HG02759 (cell line): ENCODE results near the gene TSPAN12.
"Not testable (repeated sequence)": the region's sequence is repeated elsewhere in the genome, so short reads cannot be mapped to it uniquely, and the experiment has no call there.

Source experiments
- ATAC-seq: cut with Tn5 transposase; IDR thresholded peaks from one replicate; pipeline ENCODE4 v1.9.1; 2021; ENCODE audit warnings: mild to moderate bottlenecking, moderate library complexity; ENCODE audit not compliant: unreplicated experiment

Gene TSPAN12, protein sequence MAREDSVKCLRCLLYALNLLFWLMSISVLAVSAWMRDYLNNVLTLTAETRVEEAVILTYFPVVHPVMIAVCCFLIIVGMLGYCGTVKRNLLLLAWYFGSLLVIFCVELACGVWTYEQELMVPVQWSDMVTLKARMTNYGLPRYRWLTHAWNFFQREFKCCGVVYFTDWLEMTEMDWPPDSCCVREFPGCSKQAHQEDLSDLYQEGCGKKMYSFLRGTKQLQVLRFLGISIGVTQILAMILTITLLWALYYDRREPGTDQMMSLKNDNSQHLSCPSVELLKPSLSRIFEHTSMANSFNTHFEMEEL

GRCh38 chr7:120857588-120858573 is at the start of gene TSPAN12:
TSPAN12 (minus strand) TSS chr7:120858144; CDS start chr7:120856763, 1,381 bp downstream.
- ATAC-seq: peak; percentile 88

DNA sequence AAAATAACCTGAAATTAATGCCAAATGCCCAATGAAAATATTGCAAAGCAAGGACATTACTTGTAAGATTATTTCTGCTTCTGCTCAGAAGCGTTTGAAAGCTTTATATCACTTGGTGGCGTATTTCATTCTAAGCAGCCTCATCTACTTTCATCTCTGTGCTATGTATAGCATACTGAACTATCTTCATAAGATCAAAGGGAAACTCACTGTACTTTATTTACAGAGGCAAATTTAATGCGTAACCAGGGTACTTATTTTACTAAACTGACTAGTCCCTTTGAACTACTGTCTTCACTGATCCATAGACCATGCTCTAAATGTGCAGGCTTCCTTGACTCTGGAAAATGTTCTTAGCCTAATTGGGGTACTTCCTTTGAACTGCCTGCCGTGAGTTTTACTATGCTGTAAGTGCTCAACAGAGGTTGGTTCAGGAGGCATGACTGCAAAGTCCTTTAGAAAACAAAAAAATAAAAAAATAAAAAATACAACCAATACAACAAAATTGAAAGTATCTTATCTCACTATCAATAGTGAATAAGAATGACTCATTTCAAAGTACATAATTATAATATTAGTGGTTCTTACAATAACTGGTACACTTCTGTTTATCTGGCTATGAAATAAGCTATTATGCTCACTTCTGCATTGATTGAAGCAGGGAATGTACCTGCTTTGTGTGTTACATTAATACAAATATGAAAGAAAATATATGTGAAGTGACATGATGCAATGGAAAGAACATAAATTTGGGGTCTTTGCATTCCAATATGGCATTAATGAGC is 41.0 kb upstream of the TSPAN12 start:
- ATAC-seq: no peak

- not testable (repeated sequence) for ATAC-seq
Measured at GRCh38 chr7:120895253-120895652, 37.3 kb upstream of the TSPAN12 start.

DNA sequence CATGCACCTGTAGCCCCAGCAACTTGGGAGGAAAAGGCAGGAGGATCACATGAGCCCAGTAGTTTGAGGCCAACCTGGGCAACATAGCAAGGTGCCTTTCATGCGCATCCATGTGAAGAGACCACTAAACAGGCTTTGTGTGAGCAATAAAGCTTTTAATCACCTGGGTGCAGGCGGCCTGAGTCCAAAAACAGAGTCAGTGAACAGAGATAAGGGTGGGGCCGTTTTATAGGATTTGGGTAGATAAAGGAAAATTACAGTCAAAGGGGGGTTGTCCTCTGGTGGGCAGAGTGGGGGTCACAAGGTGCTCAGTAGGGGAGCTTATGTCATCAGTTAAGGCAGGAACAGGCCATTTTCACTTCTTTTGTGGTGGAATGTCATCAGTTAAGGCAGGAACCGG is 27.7 kb upstream of the TSPAN12 start:
- not testable (repeated sequence) for ATAC-seq

DNA sequence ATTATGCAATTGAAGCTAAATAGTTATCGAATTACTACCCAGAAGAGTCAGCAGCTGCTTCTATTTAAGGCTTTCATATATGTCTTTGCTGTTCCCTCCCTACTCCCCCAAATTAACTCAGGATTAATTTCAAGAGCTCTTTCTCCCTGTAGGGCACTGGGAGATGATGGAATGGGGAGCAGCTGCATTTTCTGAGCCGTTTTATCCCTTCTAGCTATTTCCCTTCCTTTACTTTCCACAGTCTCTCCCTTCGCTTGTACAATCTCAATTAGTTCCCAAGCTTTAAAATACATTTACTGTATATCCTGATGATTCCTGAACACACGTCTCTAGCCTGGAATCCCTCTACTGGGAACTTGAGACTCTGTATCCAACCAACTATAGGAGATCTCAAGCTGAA is 19.8 kb upstream of the TSPAN12 start:
- ATAC-seq: no peak

DNA sequence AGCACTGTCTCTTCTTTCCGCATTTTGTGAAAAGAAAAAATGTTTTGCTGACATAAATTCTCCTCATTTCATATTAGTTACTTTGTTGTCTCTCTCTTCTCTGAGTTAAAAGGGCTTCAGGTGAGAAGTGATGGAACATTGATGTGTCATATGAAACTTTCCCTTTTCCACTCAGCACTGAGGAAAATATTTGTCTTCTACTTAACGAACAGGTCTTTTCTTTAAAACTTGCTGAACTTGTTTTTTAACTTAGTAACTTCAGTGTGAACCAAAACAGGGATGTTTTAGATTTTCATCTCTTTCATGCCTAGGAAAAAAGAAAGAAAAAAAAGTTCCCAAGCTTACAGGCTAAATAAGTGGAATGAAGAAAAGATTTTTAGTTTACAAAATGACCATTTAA is 19.0 kb upstream of the TSPAN12 start:
- ATAC-seq: no peak

DNA sequence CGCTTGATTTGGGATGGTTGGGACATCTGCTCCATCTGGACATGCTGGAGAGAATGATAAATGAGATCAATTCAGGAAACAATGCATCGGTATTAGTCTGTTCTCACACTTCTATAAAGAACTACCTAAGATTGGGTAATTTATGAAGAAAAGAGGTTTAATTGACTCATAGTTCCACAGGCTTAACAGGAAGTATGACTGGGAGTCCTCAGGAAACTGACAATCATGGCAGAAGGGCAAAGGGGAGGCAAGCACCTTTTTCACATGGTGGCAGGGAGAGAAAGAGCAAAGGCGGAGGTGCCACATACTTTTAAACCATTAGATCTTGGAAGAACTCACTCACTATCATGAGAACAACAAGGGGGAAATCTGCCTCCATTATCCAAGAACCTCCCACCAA is 16.8 kb upstream of the TSPAN12 start:
- no peak for ATAC-seq

- no peak for ATAC-seq
Measured at GRCh38 chr7:120874016-120874415, 16.1 kb upstream of the TSPAN12 start.

DNA sequence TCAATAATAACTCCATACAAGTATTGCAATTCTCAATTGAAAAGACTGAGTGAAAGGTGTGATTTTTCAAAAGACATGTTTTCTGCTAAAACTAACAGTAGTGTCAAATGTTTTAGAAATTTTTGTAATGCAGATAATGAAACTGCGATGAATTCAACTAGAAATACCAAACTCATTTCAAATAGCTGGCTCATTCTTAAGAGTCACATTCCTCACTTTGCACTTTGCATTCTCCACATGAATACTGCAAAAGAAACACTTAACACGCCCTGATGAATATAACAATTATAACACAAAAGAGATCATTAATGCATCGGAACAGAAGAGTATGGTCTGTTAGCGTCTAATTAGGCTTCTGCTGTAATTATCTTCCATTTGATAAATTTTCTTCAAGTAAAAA is 15.5 kb upstream of the TSPAN12 start:
- no peak for ATAC-seq

GRCh38 chr7:120869700-120870099 is 11.8 kb upstream of the TSPAN12 start:
- ATAC-seq: no peak

- ATAC-seq: peak; percentile 53
Measured at GRCh38 chr7:120867932-120868331, 10.0 kb upstream of the TSPAN12 start.

GRCh38 chr7:120865191-120865981 is 7.4 kb upstream of the TSPAN12 start:
- ATAC-seq: no peak

DNA sequence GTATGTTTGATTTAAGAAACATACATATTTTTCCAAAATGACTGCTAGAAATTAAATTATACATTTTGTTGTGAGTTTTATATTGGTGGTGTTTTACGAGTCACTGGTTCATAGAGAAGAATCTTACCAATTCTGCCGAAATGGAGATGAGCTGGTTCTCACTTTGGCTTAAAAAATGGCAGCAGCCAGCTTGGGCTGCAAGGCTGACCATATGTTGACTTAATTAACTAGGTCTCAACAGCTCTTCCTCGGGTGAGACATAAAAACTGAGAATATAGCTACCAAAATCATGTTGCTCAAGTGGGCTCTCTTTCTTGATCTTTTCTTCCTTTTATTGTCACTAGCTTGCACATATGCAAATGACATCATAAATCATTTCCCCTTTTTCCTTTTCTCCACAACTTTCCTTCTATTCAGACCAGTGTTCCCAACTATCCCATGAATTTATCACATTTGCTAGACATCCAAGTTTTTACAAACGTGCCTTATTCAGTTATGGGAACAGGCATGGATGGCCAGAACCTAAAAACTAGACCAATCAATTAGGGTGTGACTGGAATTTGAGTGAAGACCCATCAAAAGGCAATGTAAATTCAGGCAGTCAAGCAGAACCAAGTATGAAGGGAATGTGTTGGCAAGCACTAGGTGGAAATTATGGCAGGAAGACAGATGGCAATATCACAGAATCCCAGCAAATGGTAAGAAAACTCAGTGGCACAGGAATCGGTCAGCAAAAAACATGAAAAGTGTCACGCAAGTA is 6.4 kb upstream of the TSPAN12 start:
- ATAC-seq: no peak

GRCh38 chr7:120862987-120863590 is 5.1 kb upstream of the TSPAN12 start:
- ATAC-seq: no peak

GRCh38 chr7:120860156-120860555 is 2.2 kb upstream of the TSPAN12 start:
- ATAC-seq: no peak

DNA sequence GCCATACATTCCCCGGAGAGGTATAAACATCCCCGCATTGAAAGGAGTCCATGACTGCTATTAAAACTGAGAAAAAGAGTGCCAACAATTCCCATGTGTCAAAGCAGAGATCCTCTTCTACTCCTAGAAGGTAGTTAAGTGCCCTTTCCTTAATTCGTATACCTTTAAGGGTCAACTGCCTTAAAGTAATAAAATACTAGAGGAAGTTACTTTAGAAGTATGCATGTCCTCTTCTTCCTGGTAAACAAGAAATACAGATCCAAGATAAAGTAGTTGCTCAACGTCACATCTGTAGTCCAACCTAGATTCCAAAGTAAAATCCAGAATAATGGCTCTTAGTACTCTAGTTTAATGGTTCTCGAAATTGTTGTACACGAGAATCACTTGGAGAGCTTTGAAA is 1.5 kb upstream of the TSPAN12 start:
- ATAC-seq: no peak

GRCh38 chr7:120856621-120857352 is 1.2 kb downstream of the TSPAN12 start:
- peak; percentile 71 for ATAC-seq

GRCh38 chr7:120856198-120856597 is 1.7 kb downstream of the TSPAN12 start:
- ATAC-seq: no peak
